DMS153 treated with DMSO at 0.1 percent for 48 hours (cell line): ENCODE data around the gene PRR7.
A peak's percentile ranks its signal among the peaks of the same experiment; 100 is the strongest.

Experiments
- DNase-seq: peaks from one replicate; lab custom pipeline; 2025; ENCODE audit not compliant: unreplicated experiment; lab: John Stamatoyannopoulos, UW

Gene PRR7

DNA sequence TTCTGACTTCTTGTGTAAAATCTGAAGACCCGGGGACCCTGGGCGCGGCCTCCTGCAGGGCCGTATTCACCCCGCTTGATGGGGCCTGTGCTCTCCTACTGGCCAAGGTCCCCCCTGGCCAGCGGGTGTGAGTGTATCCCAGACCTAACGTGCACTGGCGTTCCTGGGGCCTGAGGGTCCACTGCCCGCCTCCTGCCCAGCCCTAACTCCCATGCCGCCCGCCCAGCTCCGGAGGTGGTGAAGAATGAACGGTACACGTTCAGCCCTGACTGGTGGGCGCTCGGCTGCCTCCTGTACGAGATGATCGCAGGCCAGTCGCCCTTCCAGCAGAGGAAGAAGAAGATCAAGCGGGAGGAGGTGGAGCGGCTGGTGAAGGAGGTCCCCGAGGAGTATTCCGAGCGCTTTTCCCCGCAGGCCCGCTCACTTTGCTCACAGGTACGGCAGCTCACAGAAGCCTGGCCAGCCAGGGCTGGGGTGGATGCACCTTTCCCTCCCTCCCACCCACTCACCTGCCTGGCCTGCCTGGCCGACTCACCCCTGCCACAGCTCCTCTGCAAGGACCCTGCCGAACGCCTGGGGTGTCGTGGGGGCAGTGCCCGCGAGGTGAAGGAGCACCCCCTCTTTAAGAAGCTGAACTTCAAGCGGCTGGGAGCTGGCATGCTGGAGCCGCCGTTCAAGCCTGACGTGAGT lies 10.6 kb upstream of the PRR7 start:
- DNase-seq = no peak

- DNase-seq = no peak
Measured at GRCh38 chr5:177437623-177438022, 9.0 kb upstream of the PRR7 start.

- DNase-seq = no peak
Measured at GRCh38 chr5:177438468-177438867, 8.1 kb upstream of the PRR7 start.

DNA sequence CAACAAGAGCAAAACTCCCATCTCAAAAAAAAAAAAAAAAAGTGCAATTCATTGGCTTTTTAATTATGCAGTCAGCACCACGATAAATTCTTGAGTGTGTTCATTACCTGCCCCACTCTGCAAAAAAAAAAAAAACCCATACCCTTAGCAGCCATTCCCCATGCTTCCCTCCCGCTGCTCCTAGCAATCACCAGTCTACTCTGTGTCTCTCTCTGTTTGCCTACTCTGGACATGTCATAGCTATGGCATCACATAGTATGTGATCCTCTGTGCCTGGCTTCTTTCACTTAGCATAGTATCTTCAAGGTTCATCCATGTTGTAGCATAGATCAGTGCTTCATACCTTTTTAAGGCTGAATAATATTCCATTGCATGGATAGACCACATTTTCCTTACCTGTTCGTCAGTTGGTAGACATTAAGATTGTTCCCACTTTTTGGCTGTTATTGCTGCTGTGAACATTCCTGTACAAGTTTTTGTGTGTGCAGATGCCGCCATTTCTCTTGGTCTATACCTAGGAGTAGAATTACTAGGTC lies 7.0 kb upstream of the PRR7 start:
- DNase-seq = no peak

DNA sequence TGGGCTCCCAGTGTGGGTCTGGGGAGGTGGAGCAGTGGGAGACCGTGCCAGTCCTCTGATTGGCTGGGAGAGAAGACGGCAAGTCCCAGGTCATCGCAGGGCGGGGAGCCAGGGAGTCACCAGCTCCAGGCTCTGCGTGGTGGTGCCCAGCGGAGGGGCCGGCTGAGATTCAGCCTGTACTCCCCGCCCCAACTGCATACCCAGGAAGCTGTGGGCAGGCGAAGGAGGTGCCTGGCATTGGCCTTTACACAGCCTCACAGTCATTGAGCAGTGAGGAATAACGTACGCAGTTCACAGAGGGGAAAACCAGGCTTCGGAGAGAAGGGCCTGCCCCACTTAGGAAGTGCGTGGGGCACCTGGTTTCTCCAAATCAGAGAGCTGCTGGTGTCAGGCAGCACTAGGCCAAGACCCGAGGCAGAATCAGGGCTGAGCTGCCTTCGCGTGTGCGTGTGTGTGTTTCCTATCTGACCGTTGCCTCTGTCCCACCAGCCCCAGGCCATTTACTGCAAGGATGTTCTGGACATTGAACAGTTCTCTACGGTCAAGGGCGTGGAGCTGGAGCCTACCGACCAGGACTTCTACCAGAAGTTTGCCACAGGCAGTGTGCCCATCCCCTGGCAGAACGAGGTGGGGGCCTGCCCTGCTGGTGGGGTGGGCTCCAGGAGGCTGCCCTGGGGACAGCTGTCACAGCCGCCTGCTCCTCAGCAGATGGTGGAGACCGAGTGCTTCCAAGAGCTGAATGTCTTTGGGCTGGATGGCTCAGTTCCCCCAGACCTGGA lies 6.2 kb upstream of the PRR7 start:
- DNase-seq = no peak

GRCh38 chr5:177440990-177441780 lies 5.4 kb upstream of the PRR7 start:
- no peak for DNase-seq

DNA sequence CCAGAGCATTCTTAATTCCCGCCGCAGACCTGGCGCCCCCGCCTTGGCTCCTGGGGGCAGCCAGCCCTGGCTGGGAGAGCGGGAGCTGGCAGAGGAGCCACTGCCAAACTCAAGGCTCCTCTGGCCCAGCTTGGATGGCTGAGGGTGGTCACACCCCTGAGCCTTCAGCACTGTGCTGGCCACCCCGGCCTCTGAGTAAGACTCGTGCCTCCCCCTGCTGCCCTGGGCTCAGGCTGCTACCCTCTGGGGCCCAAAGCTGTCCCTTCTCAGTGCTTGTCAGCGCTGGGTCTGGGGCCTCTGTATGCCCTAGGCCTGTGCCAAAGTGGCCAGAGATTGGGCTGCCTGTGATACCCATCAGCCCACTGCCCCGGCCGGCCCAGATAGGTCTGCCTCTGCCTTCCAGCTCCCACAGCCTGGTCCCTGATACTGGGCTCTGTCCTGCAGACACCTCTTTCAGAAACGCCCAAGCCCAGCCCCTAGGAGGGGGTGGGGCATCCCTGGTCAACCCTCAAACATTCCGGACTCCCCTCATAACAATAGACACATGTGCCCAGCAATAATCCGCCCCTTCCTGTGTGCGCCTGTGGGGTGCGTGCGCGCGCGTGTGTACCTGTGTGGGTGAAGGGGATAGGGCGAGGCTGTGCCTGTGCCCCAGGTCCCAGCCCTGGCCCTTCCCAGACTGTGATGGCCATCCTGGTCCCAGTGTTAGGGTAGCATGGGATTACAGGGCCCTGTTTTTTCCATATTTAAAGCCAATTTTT lies 4.4 kb upstream of the PRR7 start:
- no peak for DNase-seq

DNA sequence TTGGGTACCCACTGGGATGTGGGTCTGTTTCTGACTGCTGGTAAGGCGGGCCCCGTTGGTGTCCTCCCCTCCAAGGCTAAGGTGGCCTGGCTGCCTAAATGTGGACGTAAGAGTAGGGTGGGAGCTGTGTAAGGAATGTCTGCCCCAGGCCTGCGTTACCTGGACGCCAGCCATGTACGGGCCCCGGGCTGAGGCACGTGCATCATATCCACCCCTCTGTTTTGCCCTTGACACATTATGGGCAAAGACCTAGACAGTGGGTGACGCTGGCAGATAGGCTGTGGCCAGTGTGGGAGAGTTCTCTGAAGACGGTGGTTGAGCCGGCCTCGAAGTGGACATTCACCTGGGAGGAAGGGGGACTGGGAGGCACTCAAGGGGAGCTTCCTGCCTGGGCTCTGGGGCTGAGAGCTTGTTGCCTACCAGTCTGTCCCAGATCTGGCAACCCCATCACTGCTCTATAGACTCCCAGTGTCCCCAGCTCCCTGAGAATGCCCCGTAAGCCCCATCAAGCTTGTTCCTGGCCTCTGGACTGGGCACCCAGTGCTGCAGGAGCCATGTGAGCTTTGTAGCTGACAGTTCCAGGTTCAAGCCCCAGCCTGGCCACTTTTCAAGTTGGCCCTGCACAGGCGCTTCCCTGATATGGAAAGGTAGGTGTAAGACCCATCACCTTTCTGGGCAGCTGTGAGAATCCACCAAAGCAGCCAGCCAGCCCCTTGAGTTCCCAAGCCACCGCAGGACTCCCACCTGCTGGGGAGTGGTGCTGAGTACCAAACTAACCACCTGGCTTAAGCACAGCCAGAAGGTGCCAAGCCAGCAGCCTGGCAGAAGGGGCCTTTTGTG lies 3.2 kb upstream of the PRR7 start:
- no peak for DNase-seq

DNA sequence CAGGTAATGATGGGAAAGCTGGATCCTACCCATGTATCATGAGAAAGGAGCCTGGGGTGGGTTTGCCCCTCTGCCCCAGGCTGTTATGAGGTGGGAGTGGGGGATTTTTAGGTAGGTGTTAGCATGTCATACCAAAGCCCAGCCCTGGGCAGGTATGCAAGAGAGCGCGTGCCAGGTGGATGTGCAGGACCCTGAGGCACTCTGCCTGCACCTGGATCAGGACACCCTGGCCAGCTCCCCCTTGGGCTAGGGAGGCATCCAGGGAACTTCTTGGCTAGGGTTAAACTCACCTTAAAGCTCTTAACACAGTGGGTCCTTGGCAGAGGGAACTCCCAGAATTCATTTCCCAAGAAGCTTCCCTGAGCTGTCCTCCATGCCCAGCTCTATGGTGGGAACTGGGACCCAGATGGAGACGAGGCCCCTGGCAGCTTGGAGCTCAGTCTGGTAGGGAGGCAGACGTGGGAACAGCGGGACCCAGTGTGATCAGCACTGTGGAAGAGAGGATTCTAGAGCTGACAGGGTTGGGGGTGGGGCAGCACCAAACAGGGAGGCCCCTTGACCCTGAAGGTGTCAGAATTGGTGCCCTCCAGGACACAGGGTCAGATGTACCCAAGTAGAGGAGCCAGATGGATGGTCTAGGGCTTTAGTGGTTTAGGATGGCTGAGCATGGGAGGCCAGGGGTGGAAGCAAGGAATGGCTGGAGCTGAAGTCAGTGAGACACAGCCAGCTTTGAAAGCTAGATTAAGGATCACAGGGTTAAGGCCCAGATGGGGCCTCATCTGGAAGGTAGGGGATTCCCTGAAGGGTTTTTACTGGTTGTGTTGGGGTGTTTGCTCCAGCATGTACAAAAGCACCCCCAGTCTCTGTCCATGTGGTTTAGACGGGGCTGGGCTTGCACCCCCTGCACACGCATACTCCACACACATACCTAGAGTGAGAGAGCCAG lies 2.2 kb upstream of the PRR7 start:
- DNase-seq = no peak

DNA sequence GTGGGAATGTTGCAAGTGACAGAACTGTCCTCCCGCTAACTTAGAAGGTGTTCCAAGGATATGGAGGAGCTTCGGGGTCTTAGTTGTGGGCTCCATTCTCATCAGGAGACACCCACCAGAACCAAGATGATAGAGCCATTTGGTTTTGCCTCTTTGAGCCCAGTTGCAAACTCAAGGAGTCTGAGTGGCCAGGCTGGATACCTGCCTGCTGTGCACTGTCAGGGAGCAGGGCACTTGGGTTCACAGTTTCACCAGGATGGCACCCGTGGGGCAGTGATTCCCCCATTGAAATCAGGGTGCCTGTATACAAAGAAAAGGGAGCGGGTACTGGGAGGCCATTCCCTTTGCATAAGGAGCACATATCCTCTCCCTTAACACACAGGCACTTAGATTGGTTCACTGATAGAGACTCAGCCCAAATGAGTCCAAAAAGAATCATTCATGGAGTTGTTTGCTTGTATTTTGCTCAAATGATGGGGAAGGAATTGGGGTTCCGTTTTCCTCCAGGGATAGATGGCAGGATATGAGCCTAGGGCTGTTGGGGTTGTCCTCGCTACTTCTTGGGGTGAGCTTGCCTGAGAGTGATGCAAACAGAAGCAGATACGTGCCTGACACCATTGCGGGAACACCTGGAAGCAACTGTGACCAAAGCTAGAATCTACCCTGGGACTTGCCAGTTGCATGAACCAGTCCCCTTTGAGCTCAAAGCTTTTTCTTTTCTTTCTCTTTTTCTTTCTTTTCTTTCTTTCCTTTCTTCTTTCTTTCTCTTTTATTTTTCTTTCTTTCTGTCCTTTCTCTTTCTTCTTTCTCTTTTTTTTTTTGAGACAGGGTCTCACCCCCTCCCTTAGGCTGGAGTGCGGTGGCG lies 1.3 kb upstream of the PRR7 start:
- DNase-seq = no peak

DNA sequence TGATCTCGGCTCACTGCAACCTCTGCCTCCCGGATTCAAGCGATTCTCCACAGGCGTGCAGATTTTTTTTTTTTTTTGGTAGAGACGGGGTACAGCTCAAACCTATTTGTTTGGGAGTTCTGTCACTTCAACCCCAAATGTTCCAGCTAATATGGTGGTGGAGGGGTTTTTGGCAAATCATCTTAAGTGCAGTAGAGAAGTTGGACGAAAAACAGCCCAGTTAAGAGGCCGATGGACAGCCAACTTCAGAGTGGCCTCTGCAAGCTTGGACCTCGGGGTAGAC lies 756 bp upstream of the PRR7 start:
- no peak for DNase-seq

DNA sequence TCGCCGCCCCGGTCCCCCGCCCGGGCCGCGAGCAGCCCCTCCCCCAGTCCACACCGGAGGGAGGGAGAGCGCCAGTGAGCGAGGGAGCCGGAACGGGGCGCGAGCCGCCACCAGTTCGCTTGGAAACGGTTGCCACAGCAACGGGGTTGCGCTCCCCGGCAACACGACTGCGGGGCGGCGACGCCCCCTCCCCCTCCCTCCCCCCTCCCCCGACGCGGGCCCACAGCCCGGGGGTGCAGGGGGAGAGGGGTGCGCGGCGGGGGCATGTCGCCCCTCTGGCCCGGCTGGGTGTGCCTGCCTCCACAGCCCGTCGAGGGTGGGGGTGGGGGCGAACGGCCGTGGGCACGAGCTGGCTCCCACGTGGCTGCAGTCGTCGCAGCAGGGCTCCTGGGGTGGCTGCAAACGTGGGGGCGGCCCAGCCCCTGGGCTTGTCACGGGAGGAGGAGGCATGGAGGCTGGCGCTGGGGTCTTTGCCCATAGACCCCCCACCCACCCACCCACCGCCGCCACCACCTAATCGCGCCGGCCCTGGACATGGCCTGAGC lies 524 bp downstream of the PRR7 start:
- peak; percentile 1 for DNase-seq

GRCh38 chr5:177447611-177448243 lies 1.1 kb downstream of the PRR7 start:
- peak; percentile 4 for DNase-seq

DNA sequence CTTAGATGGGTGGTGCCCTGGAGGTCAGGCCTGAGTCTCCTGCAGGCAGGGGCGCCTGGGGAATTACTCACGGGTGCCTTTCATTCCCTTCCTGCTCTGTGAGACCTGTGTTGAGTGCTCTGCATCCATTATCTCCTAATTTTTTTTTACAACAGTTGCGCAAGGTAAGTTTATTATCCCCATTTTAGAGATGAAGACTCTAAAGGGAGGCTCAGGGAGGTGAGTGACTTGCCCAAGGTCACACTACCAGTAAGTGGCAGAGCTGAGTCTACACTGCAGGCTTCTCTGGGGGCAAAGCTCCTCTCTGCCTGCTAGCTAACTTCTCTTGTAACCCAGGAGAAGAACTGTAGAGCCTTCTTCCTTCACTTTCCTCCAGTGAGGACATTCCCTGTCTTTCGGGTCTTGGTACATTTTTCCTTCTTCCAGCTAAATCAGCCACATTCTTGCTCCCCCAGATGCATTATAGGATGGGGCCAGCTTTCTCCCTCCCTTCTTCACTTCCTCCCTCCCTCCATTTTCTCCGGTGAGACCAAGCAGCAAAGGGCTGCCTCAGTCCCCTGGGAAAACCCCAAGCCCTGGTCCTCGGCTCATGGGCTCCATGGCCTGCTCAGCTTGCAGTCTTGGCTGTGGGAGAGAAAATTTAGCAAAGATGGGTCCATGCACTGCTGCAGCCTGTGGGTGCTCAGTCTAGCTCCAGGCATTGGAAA lies 1.8 kb downstream of the PRR7 start:
- DNase-seq = no peak

DNA sequence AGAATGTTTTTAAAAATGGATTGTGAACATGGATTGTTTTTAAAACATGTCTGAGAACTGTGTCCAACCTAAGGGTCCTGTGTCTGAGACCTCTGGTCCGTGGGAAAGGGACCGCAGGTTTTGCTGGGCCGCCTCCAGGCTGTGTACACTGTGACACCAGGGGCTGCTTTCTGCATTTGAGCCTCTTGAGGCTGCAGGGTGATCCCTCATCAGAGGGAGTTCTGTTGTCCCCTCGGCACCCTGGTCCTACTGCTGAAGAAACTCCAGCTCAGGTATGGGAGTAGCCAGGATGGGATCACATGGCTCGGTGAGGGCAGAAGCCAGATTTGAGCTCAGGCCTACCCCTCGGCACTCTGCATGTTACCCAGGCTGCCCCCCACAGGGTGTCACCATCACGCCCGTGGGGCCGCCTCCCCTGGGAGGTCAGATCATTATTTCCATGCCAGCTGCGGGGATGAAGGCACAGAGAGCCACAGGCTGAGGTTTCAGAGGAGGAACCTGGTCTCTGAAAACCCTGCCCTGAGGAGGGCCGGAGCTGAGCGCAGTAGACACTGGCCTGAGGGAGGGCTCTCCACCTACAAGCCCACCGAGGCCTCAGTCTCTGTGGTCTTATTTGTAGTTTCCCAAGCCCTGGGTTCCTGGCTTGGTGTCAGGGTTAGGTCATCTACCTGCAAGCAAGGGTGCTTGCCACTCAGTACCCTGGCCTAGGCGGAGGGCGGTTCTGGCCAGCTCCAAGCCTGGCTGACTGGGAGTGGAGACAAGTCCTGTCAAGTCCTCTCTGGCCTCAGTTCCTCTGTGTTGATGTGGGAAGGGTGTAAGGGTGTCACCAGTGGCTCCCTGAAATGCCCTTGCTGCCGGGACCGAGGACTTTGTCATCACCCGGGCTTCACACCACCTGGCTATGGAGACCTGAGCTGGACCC lies 2.8 kb downstream of the PRR7 start:
- no peak for DNase-seq
